GM12878 (cell line): Measurements from ENCODE around the gene HS1BP3. TPM values are rescaled to one million over a fixed set of nuclear protein-coding genes. Genes with fewer than 3 reads are reported as not detected.

Experiments
- PAX5 ChIP-seq: IDR thresholded peaks from 2 replicates; pipeline ENCODE4 v1.6.1; 2011; ENCODE audit warnings: low read depth, low read length, borderline replicate concordance
- RBBP5 ChIP-seq: fragments of 200-600 bp; sonication (generic); conservative IDR thresholded peaks from 2 replicates; pipeline ENCODE4 v1.6.1; 2016
- SUPT20H ChIP-seq: IDR thresholded peaks from 2 replicates; pipeline ENCODE4 v1.6.1; 2011; ENCODE audit warnings: low read depth, mild to moderate bottlenecking, low read length, moderate library complexity, borderline replicate concordance; ENCODE audit not compliant: control insufficient read depth
- polyA plus RNA-seq, 11 experiments: library from polyadenylated mRNA; depleted of rRNA in 4 of 11; unstranded in 6 of 11; stranded (reverse) in 5 of 11; fragments of >200 nt; fragmentation: Nextera tagmentation in 4 of 11; fragmentation: Illumina TruSeq in 1 of 11; extraction: Ambion mirVana in 4 of 11; extraction: Trizol in 1 of 11; gene quantifications; 1 replicate in 1 of 11; 2 replicates in 10 of 11; pipeline versions ENCODE4 v1.2.1 to v1.2.3, GENCODE V29; 2011 to 2016; ENCODE audit warnings: inconsistent platforms in 2 of 11, missing spikeins in 2 of 11, low read depth in 1 of 11
- total RNA-seq, 4 experiments: library from RNA; depleted of rRNA in 3 of 4; stranded (reverse); fragments of >200 nt in 3 of 4; fragmentation: Illumina TruSeq in 1 of 4; extraction: Trizol in 1 of 4; gene quantifications; 2 replicates each; pipeline versions ENCODE4 v1.2.1 to v1.2.3, GENCODE V29; 2013 to 2021
- TF ChIP-seq, protein P1 (sequence below): IDR thresholded peaks from 2 replicates; pipeline ENCODE4 v1.6.1; 2012; ENCODE audit warnings: improper control_type of control experiment, low read depth, low read length; ENCODE audit not compliant: insufficient replicate concordance
- TF ChIP-seq, protein P2 (sequence below): fragments of 450-650 bp; IDR thresholded peaks from 2 replicates; pipeline ENCODE4 v1.6.1; 2016; ENCODE audit warnings: mild to moderate bottlenecking
- TF ChIP-seq, protein P3 (sequence below): fragments of 450-650 bp; IDR thresholded peaks from 2 replicates; pipeline ENCODE4 v1.6.1; 2016; ENCODE audit warnings: mild to moderate bottlenecking, moderate library complexity, borderline replicate concordance

The HS1BP3 gene
- total and polyA plus RNA-seq, 10 of the 15 experiments (the other 5 are each of a cell fraction or from before 2014, with no cell fraction given), result 0.47 to 7.2 (median 4.6) TPM

DNA sequence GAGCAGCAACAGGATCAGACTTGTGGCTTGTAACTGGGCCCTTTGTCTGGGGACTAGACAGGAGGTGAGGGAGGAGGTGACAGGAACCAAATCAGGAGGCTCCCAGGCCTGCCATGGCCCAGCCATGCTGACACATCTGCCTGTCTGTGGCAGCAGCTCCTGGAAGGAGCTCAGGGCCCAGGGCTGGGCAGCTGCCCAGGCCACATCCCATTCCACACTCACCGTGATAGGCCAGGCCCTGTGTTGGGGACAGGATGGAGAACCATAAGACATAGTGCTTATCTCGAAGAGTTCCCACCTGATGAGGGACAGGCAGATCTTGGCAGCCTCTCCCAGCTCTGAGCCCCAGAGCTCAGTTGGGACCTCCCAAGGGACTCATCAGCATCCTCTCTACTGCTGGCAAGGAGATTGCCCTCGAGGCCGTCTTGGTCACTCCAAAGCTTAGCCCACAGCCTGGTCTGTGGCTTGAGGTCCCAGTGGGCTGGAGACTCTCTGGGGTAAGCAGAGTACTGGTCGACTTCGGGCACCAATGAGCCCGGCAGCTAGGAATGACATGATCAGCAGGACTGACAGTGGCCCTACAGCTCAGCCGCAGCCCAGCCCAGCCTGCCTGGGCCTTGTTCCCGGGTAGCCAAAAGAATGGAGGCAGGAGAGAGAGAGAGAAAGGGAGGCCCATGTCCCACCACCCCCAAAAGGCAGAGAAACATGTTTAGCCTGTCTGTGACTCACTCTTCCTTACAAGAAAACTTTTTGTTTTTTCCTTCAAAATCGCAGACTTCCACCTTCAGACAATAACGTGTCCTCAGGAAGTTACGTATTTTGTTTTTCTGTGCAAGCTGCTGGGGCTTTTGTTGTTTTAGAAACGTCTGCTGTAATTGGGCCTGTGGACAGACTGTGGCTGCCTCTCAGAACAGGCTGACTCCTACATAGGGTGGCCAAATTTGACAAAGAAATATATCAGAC, 82.1 kb downstream of the HS1BP3 start (continued):
- TF ChIP-seq, protein P1, sequence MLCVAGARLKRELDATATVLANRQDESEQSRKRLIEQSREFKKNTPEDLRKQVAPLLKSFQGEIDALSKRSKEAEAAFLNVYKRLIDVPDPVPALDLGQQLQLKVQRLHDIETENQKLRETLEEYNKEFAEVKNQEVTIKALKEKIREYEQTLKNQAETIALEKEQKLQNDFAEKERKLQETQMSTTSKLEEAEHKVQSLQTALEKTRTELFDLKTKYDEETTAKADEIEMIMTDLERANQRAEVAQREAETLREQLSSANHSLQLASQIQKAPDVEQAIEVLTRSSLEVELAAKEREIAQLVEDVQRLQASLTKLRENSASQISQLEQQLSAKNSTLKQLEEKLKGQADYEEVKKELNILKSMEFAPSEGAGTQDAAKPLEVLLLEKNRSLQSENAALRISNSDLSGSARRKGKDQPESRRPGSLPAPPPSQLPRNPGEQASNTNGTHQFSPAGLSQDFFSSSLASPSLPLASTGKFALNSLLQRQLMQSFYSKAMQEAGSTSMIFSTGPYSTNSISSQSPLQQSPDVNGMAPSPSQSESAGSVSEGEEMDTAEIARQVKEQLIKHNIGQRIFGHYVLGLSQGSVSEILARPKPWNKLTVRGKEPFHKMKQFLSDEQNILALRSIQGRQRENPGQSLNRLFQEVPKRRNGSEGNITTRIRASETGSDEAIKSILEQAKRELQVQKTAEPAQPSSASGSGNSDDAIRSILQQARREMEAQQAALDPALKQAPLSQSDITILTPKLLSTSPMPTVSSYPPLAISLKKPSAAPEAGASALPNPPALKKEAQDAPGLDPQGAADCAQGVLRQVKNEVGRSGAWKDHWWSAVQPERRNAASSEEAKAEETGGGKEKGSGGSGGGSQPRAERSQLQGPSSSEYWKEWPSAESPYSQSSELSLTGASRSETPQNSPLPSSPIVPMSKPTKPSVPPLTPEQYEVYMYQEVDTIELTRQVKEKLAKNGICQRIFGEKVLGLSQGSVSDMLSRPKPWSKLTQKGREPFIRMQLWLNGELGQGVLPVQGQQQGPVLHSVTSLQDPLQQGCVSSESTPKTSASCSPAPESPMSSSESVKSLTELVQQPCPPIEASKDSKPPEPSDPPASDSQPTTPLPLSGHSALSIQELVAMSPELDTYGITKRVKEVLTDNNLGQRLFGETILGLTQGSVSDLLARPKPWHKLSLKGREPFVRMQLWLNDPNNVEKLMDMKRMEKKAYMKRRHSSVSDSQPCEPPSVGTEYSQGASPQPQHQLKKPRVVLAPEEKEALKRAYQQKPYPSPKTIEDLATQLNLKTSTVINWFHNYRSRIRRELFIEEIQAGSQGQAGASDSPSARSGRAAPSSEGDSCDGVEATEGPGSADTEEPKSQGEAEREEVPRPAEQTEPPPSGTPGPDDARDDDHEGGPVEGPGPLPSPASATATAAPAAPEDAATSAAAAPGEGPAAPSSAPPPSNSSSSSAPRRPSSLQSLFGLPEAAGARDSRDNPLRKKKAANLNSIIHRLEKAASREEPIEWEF, result no peak
- TF ChIP-seq, protein P2, sequence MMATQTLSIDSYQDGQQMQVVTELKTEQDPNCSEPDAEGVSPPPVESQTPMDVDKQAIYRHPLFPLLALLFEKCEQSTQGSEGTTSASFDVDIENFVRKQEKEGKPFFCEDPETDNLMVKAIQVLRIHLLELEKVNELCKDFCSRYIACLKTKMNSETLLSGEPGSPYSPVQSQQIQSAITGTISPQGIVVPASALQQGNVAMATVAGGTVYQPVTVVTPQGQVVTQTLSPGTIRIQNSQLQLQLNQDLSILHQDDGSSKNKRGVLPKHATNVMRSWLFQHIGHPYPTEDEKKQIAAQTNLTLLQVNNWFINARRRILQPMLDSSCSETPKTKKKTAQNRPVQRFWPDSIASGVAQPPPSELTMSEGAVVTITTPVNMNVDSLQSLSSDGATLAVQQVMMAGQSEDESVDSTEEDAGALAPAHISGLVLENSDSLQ, result no peak
- TF ChIP-seq, protein P3, sequence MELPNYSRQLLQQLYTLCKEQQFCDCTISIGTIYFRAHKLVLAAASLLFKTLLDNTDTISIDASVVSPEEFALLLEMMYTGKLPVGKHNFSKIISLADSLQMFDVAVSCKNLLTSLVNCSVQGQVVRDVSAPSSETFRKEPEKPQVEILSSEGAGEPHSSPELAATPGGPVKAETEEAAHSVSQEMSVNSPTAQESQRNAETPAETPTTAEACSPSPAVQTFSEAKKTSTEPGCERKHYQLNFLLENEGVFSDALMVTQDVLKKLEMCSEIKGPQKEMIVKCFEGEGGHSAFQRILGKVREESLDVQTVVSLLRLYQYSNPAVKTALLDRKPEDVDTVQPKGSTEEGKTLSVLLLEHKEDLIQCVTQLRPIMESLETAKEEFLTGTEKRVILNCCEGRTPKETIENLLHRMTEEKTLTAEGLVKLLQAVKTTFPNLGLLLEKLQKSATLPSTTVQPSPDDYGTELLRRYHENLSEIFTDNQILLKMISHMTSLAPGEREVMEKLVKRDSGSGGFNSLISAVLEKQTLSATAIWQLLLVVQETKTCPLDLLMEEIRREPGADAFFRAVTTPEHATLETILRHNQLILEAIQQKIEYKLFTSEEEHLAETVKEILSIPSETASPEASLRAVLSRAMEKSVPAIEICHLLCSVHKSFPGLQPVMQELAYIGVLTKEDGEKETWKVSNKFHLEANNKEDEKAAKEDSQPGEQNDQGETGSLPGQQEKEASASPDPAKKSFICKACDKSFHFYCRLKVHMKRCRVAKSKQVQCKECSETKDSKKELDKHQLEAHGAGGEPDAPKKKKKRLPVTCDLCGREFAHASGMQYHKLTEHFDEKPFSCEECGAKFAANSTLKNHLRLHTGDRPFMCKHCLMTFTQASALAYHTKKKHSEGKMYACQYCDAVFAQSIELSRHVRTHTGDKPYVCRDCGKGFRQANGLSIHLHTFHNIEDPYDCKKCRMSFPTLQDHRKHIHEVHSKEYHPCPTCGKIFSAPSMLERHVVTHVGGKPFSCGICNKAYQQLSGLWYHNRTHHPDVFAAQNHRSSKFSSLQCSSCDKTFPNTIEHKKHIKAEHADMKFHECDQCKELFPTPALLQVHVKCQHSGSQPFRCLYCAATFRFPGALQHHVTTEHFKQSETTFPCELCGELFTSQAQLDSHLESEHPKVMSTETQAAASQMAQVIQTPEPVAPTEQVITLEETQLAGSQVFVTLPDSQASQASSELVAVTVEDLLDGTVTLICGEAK, result no peak
- TF ChIP-seq PAX5, result no peak
- no peak for TF ChIP-seq SUPT20H
- no peak for TF ChIP-seq RBBP5
